CD14-positive monocyte (primary cell): Measurements from ENCODE around the gene CALR3. TPM values are rescaled to one million over a fixed set of nuclear protein-coding genes. Genes with fewer than 3 reads are reported as not detected.
"Not testable (repeated sequence)": the region's sequence is repeated elsewhere in the genome, so short reads cannot be mapped to it uniquely, and the experiment has no call there.

Source experiments
- DNase-seq, 3 donors: peaks; one replicate each; pipeline ENCODE4 v3.0.0-alpha.2; 2011 to 2022
- H2AFZ ChIP-seq: 2 replicates; pipeline ENCODE4 v1.6.0; 2012; ENCODE audit warnings: mild to moderate bottlenecking, low read depth, low read length, inconsistent platforms; ENCODE audit not compliant: insufficient read depth, poor library complexity, severe bottlenecking
- H3K27ac ChIP-seq, 2 donors: 1 replicate in 1 of 2; 2 replicates in 1 of 2; pipeline ENCODE4 v1.5.1; 2012 to 2013; ENCODE audit warnings: low read length in 2 of 2, control low read depth in 1 of 2, inconsistent platforms in 1 of 2, low read depth in 1 of 2, mild to moderate bottlenecking in 1 of 2
- H3K27me3 ChIP-seq, 2 donors: one replicate each; pipeline versions ENCODE4 v1.6.0 to v1.6.1; 2011 to 2013; ENCODE audit warnings: low read length in 2 of 2; ENCODE audit not compliant: control insufficient read depth in 2 of 2, insufficient read depth in 2 of 2
- H3K36me3 ChIP-seq, 2 donors: replicated peaks in 1 of 2; 1 replicate in 1 of 2; 2 replicates in 1 of 2; pipeline versions ENCODE4 v1.5.1 to v1.6.1; 2012 to 2013; ENCODE audit warnings: low read length in 2 of 2, control low read depth in 1 of 2, inconsistent platforms in 1 of 2, mild to moderate bottlenecking in 1 of 2; ENCODE audit not compliant: insufficient read depth in 2 of 2, control insufficient read depth in 1 of 2
- H3K4me1 ChIP-seq, 2 donors: 1 replicate in 1 of 2; 2 replicates in 1 of 2; pipeline versions ENCODE4 v1.5.1 to v1.6.1; 2012 to 2013; ENCODE audit warnings: low read length in 2 of 2, control low read depth in 1 of 2, inconsistent platforms in 1 of 2, mild to moderate bottlenecking in 1 of 2, moderate library complexity in 1 of 2; ENCODE audit not compliant: insufficient read depth in 2 of 2, control insufficient read depth in 1 of 2
- H3K4me2 ChIP-seq: replicated peaks from 2 replicates; pipeline ENCODE3; 2012; ENCODE audit warnings: low read length, moderate library complexity, mild to moderate bottlenecking; ENCODE audit not compliant: poor library complexity, severe bottlenecking; ENCODE audit errors: extremely low read depth
- H3K4me3 ChIP-seq, 3 experiments: fragments of 200-600 bp in 1 of 3; sonication (generic) in 1 of 3; replicated peaks in 1 of 3; 1 replicate in 2 of 3; 2 replicates in 1 of 3; pipeline ENCODE4 v1.5.1; 2011 to 2013; ENCODE audit warnings: low read length in 3 of 3, mild to moderate bottlenecking in 3 of 3, control low read depth in 2 of 3, low read depth in 2 of 3, inconsistent platforms in 1 of 3, moderate library complexity in 1 of 3
- H3K79me2 ChIP-seq: 2 replicates; pipeline ENCODE4 v1.6.0; 2012; ENCODE audit warnings: mild to moderate bottlenecking, control low read depth, inconsistent platforms, low read length, moderate library complexity; ENCODE audit not compliant: insufficient read depth
- H3K9ac ChIP-seq: 2 replicates; pipeline ENCODE4 v1.6.0; 2017; ENCODE audit warnings: low read length, mild to moderate bottlenecking; ENCODE audit not compliant: insufficient read depth, poor library complexity, severe bottlenecking
- H3K9me3 ChIP-seq, 2 donors: replicated peaks in 1 of 2; 1 replicate in 1 of 2; 2 replicates in 1 of 2; pipeline versions ENCODE4 v1.5.1 to v1.6.1; 2012 to 2013; ENCODE audit warnings: low read length in 2 of 2, control low read depth in 1 of 2; ENCODE audit not compliant: control insufficient read depth in 1 of 2, insufficient read depth in 1 of 2
- H4K20me1 ChIP-seq: 2 replicates; pipeline ENCODE4 v1.6.0; 2012; ENCODE audit warnings: mild to moderate bottlenecking, low read length, control low read depth, moderate library complexity; ENCODE audit not compliant: insufficient read depth
- H3K27ac Mint-ChIP-seq, 7 donors: one replicate each; pipeline ENCODE4 v1.8.0; 2020; ENCODE audit warnings: mild to moderate bottlenecking in 7 of 7, mixed read lengths in 7 of 7, moderate library complexity in 6 of 7, inconsistent platforms in 2 of 7
- H3K27me3 Mint-ChIP-seq, 3 donors: one replicate each; pipeline ENCODE4 v1.8.0; 2021 to 2022; ENCODE audit warnings: low read depth in 3 of 3, mild to moderate bottlenecking in 3 of 3, mixed read lengths in 3 of 3, moderate library complexity in 3 of 3, inconsistent platforms in 1 of 3
- H3K36me3 Mint-ChIP-seq, 2 donors: one replicate each; pipeline ENCODE4 v1.8.0; 2020; ENCODE audit warnings: mixed read lengths in 2 of 2, inconsistent platforms in 1 of 2, mild to moderate bottlenecking in 1 of 2
- H3K4me1 Mint-ChIP-seq: one replicate; pipeline ENCODE4 v1.8.0; 2020; ENCODE audit warnings: mild to moderate bottlenecking, mixed read lengths
- H3K4me3 Mint-ChIP-seq, 2 donors: one replicate each; pipeline ENCODE4 v1.8.0; 2020; ENCODE audit warnings: mild to moderate bottlenecking in 2 of 2, mixed read lengths in 2 of 2, moderate library complexity in 1 of 2
- H3K9me3 Mint-ChIP-seq, 7 donors: one replicate each; pipeline ENCODE4 v1.8.0; 2020 to 2022; ENCODE audit warnings: mixed read lengths in 7 of 7, mild to moderate bottlenecking in 6 of 7, moderate library complexity in 6 of 7, inconsistent platforms in 2 of 7
- WGBS: methylation state at CpG from one replicate; pipeline ENCODE4 v1.1.5; 2013; ENCODE audit warnings: missing lambda C conversion rate; ENCODE audit not compliant: insufficient coverage; 5-methylcytosine and 5-hydroxymethylcytosine counted together
- intact Hi-C, 2 donors: fragments of 100-400 bp; cut with micrococcal nuclease; formaldehyde crosslinking; loops; one replicate each; pipeline versions ENCODE4 v1.15.0 to v1.15.1; 2023
- polyA plus RNA-seq, 3 donors: library from polyadenylated mRNA; depleted of rRNA in 1 of 3; unstranded in 2 of 3; stranded (reverse) in 1 of 3; fragments of 300-500 nt in 2 of 3; fragments of >200 nt in 1 of 3; fragmentation: Illumina TruSeq in 2 of 3; gene quantifications; 1 replicate in 2 of 3; 2 replicates in 1 of 3; pipeline ENCODE4 v1.2.3, GENCODE V29; 2012 to 2021
- TF ChIP-seq, protein P1 (sequence below): fragments of 200-600 bp; IDR thresholded peaks from one replicate; pipeline ENCODE4 v1.8.0; 2022; ENCODE audit warnings: antibody characterized with exemption, mild to moderate bottlenecking

The CALR3 gene
- polyA plus RNA-seq, 3 donors = not detected

DNA sequence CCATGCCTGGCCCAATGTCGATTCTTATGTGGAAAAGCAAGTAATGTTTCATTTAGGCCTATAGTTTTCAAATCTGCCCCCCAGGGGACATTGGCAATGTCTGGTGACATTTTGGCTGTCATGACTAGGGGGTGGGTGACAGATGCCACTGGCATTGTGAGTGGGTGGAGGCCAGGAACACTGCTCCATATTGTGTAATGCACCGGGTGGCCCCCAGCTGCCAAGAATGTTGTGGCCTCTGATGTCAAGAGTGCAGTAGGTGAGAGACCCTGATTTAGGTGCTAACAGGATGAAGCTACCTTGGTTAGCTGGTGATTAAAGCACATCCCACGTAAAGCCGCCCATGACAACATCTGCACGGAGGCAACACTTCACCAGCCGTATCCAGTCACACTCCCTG is 11.0 kb upstream of the CALR3 start:
- intact Hi-C loops = no loop called here
- Histone ChIP-seq H3K9me3 (no peaks in the 10 kb centered on the region), H4K20me1 (no peaks in the 10 kb centered on the region), H3K9ac (no peak overlapping the region), H3K4me3 (no peak overlapping the region), H3K27me3 (no peaks in the 10 kb centered on the region), H3K79me2 (no peaks in the 10 kb centered on the region), H3K4me2 (no peak overlapping the region), H3K36me3 (no peaks in the 10 kb centered on the region), H2AFZ (no peak overlapping the region), H3K27ac (no peak overlapping the region), H3K4me1 (no peaks in the 10 kb centered on the region)
- TF ChIP-seq, protein P1, sequence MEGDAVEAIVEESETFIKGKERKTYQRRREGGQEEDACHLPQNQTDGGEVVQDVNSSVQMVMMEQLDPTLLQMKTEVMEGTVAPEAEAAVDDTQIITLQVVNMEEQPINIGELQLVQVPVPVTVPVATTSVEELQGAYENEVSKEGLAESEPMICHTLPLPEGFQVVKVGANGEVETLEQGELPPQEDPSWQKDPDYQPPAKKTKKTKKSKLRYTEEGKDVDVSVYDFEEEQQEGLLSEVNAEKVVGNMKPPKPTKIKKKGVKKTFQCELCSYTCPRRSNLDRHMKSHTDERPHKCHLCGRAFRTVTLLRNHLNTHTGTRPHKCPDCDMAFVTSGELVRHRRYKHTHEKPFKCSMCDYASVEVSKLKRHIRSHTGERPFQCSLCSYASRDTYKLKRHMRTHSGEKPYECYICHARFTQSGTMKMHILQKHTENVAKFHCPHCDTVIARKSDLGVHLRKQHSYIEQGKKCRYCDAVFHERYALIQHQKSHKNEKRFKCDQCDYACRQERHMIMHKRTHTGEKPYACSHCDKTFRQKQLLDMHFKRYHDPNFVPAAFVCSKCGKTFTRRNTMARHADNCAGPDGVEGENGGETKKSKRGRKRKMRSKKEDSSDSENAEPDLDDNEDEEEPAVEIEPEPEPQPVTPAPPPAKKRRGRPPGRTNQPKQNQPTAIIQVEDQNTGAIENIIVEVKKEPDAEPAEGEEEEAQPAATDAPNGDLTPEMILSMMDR = no peak
- WGBS = 60% methylated on average over 2 of the region's 6 CpGs
- Mint-ChIP-seq H3K4me3 (no peak overlapping the region), H3K27ac (no peak overlapping the region), H3K4me1 (no peaks in the 10 kb centered on the region), H3K9me3 (no peaks in the 10 kb centered on the region), H3K36me3 (peaks cover 4 to 11% of the 10 kb centered on the region in 2 donors), H3K27me3 (no peaks in the 10 kb centered on the region)
- no peak for DNase-seq

DNA sequence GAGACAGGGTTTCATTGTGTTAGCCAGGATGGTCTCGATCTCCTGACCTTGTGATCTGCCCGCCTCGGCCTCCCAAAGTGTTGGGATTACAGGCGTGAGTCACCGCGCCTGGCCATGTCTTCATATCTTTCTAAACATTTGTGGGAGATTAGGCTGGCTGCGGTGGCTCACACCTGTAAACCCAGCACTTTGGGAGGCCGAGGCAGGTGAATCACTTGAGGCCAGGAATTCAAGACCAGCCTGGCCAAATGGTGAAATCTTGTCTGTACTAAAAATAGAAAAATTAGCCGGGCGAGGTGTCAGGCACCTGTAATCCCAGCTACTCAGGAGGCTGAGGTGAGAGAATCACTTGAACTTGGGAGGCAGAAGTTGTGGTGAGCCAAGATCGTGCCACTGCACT is 10.2 kb upstream of the CALR3 start:
- H3K4me3 ChIP-seq, H3K79me2 ChIP-seq, H3K9me3 ChIP-seq, H3K4me2 ChIP-seq, H3K27me3 ChIP-seq, H3K27me3 Mint-ChIP-seq, H3K4me1 Mint-ChIP-seq, H2AFZ ChIP-seq, H3K4me1 ChIP-seq, H3K4me3 Mint-ChIP-seq, H4K20me1 ChIP-seq, intact Hi-C loops, H3K9me3 Mint-ChIP-seq, H3K27ac ChIP-seq, H3K9ac ChIP-seq, DNase-seq, H3K36me3 ChIP-seq: not testable (repeated sequence)
- WGBS = 100% methylated on average over 2 of the region's 11 CpGs
- H3K27ac Mint-ChIP-seq = peak overlapping the region in 1 of 7 donors; percentile 2
- H3K36me3 Mint-ChIP-seq = peaks cover 4 to 11% of the 10 kb centered on the region in 2 donors
